GM19468 (cell line): Measurements from ENCODE around the gene LINGO3.

Experiments
- ATAC-seq: cut with Tn5 transposase; IDR thresholded peaks from one replicate; pipeline ENCODE4 v1.9.1; 2021; ENCODE audit warnings: mild to moderate bottlenecking, moderate library complexity, moderate number of reproducible peaks; ENCODE audit not compliant: unreplicated experiment; ENCODE audit errors: extremely low read depth

The LINGO3 gene

GRCh38 chr19:2328401-2329148 is 20.6 kb upstream of the LINGO3 start, which contains the start of the genes LSM7 and SPPL2B:
Gene LSM7, minus strand, starts transcription at chr19:2328586. Its CDS starts 20 bp downstream, at chr19:2328566.
Gene SPPL2B, plus strand, starts transcription at chr19:2328684. Its CDS starts 26 bp downstream, at chr19:2328710.
- ATAC-seq, result peak; percentile 58

GRCh38 chr19:2327773-2328400 is 19.9 kb upstream of the LINGO3 start:
- ATAC-seq, result no peak

- ATAC-seq, result no peak
Observed at GRCh38 chr19:2326699-2327360, 18.9 kb upstream of the LINGO3 start.

DNA sequence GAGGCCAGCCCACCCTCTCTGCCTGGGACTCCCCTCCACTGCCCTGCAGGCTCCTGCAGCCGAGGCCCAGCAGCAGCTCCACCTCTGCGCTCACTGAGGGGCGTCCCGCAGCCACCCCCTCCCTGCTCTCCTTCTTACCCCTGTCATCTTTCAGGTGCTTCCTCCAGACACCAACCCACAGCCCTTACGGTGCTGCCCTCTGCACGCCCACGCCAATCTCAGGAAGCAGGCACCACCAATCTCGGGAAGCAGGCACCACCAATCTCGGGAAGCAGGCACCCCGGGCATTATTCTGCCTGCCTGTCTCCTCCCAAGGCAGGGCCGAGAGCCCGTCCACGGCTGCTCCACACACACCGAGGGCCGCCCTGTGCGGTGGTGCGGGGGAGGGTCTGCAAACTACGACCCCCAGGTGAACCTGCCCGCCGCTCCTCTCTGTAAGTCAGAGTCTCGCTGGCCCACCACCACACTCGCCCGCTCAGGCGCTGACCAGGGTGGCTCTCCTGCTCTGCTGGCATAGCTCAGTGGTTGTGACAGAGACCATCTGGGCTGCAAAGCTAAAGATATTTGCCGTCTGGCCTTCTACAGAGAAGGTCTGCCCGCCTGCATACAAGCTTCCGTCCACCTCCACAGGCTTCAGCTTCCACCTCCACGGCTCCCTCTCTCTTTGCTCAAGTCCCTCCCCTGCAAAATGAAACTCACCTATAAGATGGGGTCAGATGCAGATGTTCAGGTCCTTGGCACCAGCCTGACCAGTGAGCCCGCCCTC is 17.5 kb upstream of the LINGO3 start:
- ATAC-seq, result no peak

DNA sequence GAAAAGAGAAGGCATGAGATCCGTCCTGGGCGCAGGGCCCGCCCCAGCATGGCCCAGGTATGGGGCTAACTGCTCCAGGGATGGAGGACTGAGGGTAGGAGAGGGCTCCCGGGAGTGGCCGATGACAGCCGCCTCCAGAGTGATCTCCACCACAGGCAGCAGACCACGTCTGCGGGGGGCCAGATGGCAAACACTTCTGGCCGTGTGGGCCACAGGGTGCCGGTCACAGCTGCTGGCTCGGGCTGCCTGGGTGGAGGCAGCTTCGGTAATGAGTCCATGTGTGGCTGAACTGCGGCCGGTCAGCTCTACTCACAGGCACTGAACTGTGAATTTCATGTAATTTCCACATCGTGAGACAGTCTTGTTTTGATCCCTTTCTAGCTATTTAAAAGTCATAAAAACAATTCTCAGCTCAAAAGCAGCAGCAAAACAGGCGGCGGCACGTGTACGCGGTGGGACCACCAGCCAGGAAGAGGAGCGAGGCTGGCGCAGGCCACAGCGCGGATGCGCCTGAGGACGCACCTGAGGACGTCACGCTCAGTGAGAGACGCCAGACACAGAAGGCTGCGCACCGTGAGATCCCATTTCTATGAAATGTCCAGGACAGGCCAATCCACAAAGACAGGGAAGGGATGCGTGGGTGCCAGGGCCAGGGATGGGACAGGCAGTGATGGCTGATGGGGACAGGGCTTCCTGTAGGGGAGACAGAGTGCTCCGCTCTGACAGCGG is 16.4 kb upstream of the LINGO3 start:
- no peak for ATAC-seq

GRCh38 chr19:2323707-2324106 is 15.8 kb upstream of the LINGO3 start:
- no peak for ATAC-seq

DNA sequence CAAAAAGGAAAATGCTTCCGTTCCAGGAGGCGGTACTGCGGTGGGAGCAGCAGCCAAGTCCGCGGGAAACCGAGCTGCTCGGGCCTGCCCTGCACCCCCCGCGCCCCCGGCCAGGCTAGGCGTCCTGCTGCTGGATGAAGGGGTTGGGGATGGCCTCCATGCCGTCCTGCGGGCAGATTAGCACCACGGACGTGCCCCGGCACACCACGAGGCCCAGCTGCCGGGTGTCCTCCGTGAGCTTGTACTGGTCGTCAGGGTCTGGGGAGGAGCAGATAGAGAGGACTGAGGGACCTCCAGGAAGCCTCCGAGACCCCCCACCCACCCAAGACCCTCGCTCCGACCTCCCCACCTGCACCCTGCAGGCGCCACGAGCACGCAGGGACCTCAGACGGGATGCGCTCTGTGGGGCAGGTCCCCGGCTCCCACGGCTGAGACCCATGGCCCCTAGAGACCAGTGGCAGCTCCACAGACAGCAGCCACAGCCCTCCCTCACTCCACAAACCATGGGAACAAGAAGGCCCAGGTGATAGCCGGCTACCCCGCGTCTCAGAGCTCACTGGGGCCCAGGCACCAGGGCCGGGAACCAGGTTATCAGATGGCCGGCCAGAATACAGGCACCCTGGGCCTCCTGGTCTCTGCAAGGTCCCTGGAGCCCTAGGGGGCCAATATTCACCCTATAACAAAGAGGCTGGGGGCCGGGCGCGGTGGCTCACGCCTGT is 13.8 kb upstream of the LINGO3 start:
- no peak for ATAC-seq

- ATAC-seq, result no peak
Observed at GRCh38 chr19:2320939-2321338, 13.0 kb upstream of the LINGO3 start.

- no peak for ATAC-seq
Observed at GRCh38 chr19:2320049-2320448, 12.1 kb upstream of the LINGO3 start.

DNA sequence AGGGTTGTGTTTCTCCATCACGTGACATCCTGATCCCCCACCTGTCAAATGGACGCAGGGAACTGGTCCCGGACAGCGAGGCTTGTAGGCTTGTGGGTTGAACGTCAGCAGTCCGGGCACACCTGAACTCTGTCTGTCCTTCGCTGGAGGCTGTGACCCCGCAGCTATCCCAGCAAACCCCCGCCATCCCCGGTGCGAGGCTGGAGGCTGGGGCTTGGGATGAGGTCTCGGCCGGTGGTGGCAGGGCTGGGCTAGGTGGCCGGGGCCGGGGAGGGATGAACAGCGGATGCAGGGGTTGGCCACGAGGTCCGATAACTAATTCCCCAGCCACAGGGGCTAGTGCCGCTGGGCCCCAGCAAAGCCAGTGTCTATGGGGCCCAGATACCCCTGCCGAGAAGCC is 11.6 kb upstream of the LINGO3 start:
- ATAC-seq, result no peak

DNA sequence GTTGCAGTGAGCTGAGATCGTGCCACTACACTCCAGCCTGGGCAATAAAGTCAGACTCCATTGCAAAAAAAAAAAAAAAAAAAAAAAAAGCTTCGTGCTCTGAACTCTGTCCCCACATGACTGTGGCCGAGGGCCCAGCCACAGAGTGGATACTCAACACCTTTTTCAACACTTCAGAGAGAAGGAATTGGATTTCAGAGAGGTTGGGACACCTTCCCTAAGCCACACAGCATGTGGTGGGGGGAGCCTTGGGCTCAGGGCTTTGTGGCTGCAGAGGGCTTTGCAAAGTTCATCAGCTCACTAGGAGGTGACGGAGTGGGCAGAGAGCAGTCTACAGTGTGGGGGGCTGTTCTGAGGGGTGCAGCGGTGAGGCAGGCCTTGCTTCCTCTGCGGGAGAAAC is 11.0 kb upstream of the LINGO3 start:
- ATAC-seq, result no peak

DNA sequence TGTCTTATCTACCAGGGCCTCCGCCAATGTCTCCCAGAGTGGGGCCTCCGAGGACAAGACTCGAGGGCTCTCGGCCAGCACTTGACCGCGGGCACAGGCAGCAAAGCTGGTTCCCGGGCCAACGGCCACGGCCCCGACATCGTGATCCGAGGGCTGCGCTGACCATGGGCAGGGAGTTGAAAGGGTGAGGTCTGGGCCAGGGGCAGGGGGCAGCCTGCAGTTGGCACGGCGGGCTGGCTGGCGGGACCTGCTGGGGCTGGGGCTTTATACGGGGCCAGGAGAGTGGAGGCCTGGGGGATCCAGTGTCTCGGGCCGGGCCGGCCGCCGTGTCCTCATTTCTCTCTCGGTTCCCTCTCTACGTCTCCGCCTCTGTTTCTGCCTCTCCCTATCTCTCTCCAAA is 9.8 kb upstream of the LINGO3 start:
- ATAC-seq, result no peak

DNA sequence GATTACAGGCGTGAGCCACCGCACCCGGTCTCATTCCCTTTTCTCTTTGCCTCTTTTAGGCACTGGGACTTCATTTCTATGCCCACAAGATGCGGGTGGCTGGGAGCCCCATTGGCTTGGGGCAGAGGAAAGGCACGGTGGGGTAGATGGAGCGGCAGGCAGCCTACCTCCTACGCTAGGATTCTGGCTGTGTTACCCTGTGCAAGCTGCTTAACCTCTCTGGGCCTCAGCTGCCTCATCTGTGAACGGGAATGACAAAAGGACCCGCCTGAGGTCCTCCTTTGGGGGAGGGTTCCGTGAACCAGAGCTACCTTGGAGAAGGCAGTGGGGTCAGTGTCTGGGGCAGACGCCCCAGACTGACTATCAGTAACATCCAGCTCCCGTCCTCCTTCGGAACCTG is 9.3 kb upstream of the LINGO3 start:
- no peak for ATAC-seq

DNA sequence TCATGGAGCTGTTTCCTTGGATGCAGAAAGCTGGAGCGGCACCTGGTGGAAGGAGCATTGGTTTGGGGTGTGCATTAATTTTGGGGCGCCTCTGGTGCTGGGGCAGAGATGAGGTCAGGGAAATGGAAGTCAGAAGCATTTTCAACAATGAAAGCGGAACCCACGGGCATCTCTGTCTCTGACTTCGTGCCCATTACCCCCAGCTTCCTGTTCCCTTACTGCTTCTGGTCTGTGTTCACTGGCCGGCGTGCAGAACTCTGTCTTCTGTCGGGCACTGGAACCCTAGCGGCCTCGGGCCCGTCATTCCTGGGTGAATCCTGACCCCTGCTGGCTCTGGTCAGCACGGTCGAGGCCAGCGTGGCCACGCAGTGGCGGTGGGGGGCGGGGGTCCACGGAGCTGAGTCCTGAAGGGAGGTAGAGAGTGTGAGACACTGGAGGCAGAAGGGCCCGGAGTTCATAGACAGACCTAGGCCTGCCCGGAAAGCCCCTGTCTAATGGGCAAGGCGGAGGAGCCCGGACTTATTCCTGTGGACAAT is 7.9 kb upstream of the LINGO3 start:
- ATAC-seq, result no peak

- no peak for ATAC-seq
Observed at GRCh38 chr19:2315121-2315817, 7.3 kb upstream of the LINGO3 start.

- ATAC-seq, result no peak
Observed at GRCh38 chr19:2312820-2313501, 5.0 kb upstream of the LINGO3 start.

DNA sequence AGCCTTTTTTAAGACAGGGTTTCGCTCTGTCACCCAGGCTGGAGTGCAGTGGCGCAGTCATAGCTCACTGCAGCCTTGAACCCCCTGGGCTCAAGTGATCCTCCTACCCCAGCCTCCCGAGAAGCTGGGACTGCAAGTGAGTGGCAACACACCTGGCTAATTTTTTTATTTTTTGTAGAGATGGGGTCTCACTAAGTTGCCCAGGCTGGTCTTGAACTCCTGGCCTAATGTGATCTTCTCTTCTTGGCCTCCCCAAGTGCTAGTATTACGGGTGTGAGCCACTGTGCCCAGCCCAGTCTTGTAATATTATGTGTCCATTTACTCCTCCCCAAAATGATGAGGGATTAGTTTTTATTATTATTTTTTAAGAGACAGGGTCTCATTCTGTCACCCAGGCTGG is 3.1 kb upstream of the LINGO3 start:
- no peak for ATAC-seq
